COLO829 (cell line): Measurements from ENCODE around the gene ZNF469.
A peak's percentile ranks its signal among the peaks of the same experiment; 100 is the strongest.
"Not testable (repeated sequence)": the region's sequence is repeated elsewhere in the genome, so short reads cannot be mapped to it uniquely, and the experiment has no call there.

Experiments used
- DNase-seq: peaks from one replicate; pipeline ENCODE4 v3.0.0; 2012; ENCODE audit warnings: low spot score

The ZNF469 gene

DNA sequence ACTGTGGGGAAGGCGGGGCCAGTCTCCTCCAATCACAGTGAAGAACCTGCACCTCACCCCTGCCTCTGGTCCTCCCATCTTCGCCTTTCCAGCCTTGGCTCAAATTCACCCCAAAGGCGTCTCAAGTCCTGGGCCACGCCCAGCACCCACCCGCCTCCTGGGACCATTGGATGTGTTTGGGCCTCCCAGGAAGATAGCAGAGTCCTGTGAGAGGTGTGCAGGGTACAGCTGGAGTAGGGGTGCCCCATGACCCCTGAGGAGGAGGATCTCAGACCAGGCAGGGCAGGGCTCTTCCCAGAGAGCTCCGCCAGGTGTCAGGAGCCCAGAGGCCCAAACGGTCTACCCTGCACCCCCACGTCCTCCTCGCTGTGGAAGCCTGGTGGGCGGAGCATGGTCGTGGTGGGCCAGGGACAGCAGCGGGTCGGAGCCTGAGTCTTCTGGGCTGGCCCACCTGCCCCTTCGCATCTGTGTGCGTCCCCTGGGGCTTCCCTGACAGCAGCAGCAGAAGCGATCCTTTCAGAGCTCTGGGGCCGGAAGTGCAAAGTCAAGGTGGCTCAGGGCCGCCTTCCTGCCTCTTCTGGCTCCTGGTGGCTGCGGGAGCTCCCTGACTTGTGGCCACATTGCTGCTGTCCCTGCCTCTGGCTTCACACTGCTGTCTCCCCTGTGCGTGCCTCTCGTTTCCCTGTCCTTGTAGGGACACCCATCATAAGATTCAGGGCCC is 34.9 kb upstream of the ZNF469 start:
- no peak for DNase-seq

DNA sequence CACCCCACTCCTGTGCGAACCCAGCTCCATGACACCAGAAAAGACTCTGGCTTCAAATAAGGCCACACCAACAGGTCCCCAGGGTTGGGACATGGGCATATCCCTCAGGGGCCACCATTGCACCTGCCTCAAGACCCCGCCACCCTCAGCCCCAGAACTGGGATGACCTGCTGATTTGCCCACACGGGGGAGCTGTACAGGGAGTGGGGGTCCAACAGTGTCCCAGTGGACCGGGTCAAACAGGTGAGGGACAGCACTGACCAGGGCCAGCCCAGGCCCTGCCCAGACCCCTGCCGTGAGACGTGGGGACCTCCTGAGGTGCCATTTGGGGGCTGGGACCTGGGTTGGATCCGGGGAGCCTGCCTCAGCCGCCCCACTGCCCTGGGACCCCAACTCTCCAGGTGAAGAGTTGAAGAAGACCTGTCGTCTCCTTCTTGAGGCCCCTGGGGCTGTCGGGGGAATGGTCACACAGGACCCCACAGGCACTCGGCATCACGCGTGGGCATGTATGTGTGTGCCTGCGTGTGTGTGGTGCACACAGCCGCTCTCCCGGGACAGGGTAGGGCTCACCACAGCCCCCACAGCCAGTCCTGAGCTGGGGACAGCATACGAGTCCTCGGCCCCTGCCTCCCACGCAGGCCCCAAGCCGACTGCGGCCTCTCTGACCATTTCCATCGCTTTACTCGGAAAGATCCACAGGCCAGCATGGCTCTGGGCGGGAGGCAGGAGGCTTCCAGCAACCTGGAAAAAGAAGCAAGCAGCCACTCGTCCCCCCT is 34.2 kb upstream of the ZNF469 start:
- DNase-seq, result no peak

DNA sequence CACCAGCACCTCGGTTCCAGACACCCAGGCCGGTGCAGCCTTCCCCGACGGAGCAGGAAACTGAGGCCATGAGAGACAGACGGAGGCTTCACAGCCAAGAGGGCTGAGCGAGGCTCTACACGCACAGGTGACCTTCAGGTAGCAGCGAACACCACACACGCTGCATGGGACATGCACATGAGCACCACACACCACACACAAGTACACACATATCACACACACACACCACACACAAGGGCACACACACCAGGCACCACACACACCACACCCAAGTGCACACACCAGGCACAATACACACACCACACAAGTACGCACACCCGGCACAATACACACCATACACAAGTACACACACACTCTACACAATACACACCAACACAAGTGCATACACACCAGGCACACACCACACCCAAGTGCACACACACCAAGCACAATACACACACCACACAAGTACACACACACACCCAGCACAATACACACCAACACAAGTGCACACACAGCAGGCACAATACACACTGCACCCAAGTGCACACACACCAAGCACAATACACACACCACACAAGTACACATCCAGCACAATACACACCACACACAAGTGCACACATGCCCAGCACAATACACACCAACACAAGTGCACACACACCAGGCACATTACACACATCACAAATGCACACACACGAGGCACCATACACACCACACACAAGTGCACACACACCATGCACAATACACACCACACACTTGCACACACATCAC is 33.4 kb upstream of the ZNF469 start:
- DNase-seq, result no peak

DNA sequence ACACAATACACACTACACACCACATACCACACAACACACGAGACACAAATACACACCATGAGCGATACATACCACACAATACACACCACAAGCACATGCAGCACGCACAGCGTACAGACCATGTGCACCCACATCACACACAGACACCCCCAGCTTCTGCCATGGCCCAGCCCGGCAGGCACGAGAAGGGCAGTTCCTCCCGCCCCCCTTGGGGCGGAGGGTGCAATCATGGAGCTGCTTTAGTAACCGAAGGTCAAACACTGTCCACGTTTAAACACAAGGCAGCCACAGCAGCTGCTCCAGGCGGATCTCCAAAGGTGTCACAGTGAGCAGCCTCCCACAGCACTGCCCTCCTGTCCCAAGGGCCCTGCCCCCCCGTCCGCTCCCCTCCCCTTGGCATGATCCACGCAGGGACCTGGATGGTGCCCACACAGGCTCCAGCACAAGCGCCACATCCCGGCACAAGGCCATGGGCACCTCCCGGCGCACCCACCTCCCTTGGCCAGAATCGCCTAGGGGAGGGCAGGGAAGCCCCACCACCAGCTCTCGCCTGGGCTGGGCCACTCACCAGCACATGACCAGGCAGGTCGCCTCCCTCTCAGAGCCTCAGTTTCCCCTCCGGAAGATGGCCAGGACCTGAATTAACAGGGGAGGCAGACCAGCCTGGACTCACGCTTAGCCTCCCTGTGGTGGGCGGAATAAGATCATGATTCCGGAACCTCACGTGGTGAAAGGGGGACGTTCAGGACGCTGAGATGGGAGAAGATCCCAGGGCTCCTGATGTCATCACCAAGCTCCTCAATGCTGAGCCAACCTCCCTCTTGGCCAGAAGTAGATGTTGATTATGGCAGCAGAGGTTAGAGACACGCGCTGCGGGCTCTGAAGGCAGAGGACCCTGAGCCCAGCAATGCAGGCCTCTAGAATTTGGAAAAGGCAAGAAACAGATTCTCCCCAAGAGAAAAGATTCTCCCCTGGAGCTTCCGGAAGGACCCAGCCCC is 32.6 kb upstream of the ZNF469 start:
- DNase-seq, result no peak

DNA sequence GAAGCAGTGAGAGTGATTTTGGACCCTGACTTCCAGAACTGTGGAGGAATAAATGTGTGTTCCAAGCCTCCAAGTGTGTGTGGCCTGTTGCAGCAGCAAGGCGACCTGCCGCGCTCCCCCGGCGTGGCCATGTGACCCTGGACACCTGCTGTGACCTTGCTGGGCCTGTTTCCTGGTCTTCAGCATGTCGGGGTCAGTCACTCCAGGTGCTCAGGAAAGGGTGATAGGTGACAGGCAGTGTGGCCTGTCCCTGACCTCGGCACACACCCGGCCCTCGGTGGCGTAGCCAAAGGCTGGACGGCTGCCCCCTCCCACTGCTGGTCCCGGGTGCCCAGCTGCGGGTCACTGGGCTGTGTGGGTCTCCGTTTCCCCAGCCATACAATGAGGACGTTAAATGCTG is 31.8 kb upstream of the ZNF469 start:
- no peak for DNase-seq

DNA sequence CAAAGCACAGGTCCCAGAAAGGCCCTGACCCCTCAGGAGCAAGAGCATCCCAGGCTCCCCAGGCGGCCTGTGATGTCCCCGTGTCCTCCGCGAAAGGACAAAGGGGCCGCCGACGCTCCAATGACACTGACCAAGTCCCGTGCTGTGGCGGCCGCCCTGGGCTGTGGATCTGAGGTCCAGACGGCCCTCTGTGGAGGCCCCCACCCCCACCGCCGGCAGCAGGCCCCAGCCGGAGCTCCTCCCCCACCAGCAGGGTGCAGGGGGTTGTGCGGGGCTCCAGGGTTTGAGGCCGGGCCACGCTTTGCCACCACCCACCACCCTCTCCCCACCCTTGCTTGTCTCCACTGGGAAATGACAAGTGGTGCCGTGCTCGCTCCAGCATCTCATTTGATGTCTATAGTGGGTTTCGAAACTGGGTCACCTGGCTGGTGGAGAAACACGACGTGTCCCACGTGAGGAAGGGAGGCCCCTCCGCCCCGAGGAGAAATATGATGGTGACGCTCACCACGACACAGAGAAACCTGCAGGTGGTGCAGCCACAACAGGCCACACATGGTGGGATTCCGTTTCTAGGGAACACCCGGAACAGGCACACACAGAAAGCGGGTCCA is 31.2 kb upstream of the ZNF469 start:
- DNase-seq, result no peak

DNA sequence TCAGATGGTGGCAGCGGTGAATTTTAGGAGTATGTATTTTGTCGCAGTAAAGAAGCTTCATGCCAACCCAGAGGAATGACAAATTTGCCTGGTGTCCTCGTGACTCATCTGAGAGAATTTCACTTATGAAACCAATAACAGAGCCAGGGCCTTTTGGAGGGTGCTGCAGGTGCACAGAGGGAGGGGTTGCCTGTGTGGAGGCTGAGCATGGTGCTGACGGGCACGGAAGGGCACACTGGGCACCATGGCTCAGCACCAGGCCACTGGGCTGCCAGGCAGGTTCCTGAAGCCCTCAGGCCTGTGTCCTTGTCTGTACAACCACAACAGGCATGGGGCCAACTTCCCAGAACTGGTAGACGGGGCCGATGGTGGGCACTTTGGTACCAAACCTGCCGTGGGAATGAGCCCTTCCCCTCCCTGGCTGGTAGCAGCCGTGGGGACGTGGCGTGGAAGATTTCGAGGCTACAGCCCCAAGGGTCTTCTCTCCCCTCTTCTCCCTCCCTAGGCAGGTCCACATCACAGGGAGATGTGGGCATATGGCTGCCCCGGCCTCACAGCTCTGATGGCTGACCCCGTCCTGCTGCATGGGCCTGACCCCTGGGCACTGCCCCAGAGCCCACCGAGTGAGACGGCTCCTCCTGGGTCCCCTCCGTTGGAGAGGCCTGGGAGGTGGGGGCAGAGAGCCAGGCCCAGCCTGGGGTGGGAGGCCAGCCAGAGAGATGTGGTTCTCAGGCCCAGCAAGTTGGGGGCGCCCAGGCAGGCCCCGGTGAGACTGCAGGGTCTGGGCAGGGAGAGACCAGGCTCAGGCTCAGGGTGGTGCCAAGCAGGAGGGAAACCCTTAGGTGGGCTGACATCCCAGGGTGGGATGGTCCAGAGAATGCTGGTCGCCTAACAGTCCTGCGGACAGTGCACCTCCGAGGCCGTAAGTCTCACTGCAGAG is 30.2 kb upstream of the ZNF469 start:
- DNase-seq, result no peak

DNA sequence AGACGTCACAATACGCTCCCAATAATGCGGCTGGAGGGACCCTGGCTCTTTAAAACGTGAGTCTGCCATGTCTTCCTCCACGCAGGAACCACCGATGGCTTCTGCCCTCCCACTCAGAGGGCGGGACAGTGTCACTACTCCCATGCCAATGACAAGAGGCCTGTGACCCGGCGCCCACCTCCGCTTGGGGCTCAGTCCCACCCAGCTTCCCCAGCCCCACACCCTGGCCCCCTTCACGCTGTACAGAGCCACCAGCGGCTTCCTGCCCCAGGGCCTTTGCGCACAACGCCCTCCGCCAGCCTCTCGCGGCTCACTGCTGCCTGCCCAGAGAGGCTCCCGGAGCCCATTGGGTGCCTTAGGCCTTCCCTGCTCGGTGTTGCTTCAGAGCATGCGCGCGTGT is 29.5 kb upstream of the ZNF469 start:
- no peak for DNase-seq

DNA sequence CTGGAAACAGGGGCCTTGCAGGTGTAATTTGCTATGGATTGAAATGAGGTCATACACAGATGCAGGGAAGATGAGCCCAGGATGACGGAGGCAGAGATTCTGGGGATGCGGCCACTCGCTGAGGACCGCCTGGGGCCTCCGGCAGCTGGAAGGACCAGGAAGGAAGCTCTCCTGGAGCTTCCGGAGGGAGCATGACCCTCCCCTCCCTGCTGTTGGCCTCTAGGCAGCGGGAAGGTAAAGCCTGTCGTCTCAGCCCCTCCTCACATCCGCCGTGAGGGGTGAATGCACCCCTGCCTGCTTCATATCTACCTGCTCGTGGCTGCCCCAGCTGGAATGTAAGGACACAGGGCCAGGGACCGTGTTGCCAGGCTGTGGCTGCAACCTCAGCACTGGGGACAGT is 29.1 kb upstream of the ZNF469 start:
- DNase-seq, result no peak

DNA sequence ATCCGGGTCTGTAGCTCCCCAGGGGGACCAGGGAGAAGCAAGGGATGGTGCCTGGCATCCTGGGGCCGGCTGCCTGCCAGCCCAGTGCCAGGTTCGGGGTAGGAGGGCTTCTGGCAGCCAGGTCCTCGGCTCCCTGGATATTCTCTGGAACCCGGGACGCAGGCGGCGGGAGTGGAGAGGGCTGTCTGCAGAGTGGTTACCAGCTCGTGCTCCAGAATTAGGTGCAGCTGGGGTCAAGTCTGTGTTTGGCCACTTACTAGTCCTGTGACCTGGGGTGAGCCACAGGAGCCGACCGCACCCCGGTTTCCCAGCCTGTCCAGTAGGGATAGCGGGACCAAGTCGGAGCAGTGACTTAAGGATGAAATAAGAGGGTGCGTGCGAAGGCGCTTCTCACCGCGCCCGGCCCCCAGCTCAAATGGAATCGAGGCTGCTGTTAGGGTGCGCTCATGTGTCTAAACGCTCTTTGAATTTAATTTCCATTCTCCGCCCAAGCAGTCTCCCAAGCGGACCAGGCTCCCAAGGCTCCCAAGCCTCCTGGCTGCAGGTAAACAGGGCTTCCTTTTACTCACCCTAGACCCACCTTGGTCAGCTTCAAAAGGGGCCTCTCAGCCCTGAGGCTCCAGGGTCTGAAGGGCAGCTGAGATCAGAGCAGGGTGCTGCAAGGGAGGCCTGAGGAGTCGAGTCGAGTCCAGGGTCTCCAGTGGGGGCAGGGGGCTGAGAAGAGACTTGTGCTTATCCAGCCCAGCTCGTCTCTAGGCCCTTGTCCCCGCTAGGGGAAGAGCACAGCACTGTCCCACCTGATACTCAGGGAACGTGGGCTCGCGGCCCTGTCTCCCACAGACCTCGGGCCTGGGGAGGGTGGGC is 28.3 kb upstream of the ZNF469 start:
- DNase-seq, result no peak

DNA sequence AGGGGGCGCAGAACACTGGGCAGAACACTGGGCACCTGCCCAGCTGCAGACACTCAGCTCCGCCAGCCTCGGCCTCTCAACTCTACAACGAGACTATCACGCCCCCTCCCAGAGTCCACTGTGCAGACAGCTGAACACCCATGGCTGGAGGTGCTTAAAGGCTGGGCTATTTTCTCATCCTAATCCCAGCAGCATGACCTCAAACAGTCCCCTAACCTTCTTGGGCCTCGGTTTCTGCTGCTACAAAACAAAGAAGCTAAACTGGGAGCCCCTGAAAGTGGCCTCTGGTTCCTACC is 27.7 kb upstream of the ZNF469 start:
- DNase-seq, result no peak

DNA sequence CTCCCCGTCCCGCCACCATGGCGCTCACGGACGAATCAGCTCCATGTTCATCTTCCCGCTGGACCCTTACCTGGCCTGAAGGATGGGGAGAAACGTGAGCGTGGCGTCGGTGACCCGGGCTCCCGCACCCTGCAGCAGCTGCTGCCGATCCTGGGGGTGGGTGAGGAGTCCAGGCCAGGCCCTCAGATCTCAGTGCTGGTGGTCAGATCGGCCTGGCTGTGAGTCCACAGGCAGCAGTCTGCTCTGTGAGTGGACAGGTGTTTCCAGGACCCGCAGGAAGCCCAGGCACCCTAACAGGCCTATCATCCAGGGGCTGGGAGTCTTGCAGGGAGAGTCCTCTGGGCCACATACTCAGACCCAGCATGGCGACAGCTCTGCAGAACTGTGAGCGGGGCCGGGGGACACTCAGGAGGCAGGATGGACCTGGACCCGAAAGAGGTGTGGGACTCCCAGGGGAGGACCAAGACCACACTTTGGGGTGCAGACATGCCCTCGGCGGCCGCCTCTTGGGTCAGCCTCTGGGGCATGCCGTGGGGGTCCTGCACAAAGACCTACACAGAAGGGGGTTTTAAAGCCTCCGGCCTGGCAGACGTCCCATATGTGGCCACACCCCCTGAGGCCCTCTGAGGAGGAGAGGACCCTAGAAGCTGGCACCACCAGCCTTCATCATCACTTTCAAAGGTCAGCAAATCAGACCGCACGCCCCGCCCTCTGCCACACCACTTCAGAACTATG is 27.2 kb upstream of the ZNF469 start:
- no peak for DNase-seq

DNA sequence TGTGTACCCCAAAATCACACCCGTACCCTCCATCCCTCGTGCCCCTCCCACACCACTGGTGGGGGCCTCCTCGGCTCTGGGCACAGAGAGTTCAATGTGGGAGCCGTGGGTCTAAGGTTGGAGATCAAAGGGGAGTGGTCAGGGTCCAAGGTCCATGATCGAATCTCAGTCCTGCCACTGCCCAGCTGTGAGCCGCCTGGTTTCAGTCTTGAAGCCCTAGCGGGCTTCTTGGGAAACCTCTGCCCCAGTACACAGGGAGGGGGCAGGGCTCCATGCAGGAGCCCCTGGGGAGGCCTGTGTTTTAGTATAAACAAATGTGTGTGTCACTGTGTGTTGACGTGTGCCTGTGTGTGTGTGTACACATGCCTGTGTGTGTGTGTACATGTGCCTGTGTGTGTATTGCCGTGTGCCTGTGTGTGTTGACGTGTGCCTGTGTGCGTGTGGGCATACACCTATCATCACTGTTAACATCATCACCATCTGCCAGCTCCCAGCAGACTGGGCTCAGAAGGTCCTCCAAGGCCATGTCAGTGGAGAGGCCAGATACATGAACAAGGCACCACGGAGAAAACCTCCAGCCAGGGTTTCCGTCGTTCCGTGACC is 26.5 kb upstream of the ZNF469 start:
- DNase-seq, result no peak

DNA sequence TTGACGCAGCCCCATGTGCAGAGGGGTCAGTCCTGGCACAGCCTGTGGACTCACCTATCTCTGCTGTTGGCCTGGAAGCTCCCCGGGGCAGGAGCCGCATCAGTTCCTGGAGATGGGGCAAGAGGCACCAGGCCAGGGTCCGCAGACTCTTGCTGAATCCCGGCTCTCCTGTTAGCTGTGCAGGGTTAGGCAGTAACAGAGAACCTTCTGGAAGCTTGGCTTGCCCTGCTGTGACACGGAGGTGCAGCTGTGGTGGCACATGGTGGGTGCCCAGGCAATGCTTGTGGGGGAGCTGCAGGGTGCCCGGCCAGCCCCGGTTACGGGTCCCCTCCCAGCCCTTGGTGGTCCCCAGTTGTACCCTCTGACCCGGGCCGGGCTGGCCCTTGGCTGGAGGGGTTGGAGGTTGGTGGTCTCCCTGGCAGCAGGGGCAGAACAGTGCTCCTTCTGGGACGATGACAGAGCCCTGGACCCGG is 26.0 kb upstream of the ZNF469 start:
- DNase-seq, result no peak

DNA sequence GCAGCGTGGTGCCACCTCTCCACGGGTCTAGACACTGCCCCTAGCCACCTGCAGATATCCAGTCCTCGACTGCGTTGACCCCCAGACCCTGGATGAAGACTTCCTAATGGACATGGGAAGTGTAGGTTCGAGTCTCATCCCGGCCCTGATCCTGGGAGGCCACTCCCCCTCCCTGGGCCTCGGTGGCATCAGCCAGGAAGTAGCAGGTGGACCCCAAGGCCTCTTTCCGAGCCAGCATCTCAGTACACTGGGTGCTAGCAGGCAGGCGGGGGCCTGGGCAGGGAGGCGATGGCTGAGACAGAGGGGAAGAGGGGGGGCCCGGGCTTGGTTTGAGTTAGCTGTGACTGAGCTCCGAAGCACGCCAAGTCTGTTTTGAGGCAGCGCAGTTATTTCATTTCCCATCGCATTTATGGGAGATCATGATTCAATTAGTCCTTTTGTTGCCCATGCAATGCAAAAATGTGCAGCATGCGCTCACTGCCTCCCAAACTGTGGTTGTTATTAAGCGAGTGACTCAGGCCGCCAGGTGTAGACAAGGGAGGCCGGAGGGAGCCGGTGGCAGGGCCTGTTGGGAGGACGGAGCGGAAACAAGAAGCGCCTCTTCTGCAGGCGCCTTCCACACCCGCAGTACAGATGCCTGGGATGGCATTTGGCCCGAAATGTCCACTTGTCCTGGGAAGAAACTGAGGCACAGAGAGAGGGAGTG is 25.3 kb upstream of the ZNF469 start:
- DNase-seq, result peak; percentile 41

DNA sequence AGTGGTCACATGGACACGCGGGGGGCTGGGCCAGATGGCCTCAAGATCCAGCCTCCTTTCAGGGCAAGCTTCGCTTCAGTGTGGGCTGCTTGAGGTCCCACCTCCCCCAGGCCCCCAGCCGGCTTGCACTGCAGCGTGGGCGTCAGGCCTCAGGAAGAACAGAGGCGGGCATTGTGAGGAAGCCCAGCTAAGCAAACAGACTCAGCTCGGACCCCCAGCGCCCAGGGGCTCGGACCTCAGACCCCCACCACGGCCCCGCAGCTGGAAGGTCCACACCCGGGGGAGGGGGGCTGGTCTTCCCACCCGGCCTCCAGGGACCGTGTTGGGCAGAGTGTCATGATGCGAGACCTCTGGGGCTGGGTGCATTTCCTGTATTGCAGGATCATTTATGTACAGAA is 24.7 kb upstream of the ZNF469 start:
- peak; percentile 29 for DNase-seq

DNA sequence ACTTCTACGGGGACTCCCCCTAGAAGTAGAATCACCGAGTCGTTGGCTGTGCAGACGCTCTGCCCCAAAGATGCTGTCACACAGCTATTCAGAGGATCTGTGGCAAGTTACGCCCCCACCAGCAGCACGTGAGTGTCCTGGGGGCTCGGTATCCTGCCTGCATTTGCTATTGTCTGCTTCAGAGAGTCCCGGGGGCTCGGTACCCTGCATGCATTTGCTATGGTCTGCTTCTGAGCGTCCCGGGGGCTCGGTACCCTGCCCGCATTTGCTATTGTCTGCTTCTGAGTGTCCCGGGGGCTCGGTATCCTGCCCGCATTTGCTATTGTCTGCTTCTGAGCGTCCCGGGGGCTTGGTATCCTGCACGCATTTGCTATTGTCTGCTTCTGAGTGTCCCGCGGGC is 23.8 kb upstream of the ZNF469 start:
- DNase-seq, result no peak

DNA sequence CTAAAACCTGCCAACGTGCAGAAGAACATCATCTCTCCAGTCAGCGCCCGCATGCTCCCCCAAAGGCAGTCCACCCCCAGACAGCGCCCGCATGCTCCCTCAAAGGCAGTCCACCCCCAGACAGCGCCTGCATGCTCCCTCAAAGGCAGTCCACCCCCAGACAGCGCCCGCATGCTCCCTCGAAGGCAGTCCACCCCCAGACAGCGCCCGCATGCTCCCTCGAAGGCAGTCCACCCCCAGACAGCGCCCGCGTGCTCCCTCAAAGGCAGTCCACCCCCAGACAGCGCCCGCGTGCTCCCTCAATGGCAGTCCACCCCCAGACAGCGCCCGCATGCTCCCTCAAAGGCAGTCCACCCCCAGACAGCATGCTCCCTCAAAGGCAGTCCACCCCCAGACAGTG is 22.4 kb upstream of the ZNF469 start:
- DNase-seq, result not testable (repeated sequence)
